Esophagus mucosa (tissue), 1 donor: ENCODE measurements around the gene SEL1L. TPM values are rescaled to one million over a fixed set of nuclear protein-coding genes. Genes with fewer than 3 reads are reported as not detected.
"Not testable (repeated sequence)": the region's sequence is repeated elsewhere in the genome, so short reads cannot be mapped to it uniquely, and the experiment has no call there.

Experiments
- ATAC-seq: fragments of 200-7000 bp; cut with Tn5 transposase; one replicate; pipeline ENCODE4 v1.9.1; 2020
- total RNA-seq: library from RNA; stranded (reverse); gene quantifications from one replicate; pipeline ENCODE4 v1.2.4, GENCODE V29; 2023
- donor health status: DM: yes; HTN: yes; CAD: no.

The SEL1L gene
- total RNA-seq, 1 donor from 2014 or later, result 33.0 TPM

- no peak for ATAC-seq
These were observed 10.0 kb downstream of the SEL1L start for GRCh38 chr14:81523616-81524015.

- ATAC-seq, result no peak
These were observed 10.6 kb downstream of the SEL1L start for GRCh38 chr14:81523016-81523415.

- no peak for ATAC-seq
These were observed 12.3 kb downstream of the SEL1L start for GRCh38 chr14:81521356-81521755.

- ATAC-seq, result peak; percentile 28
These were observed 14.2 kb downstream of the SEL1L start for GRCh38 chr14:81519200-81520011.

GRCh38 chr14:81517798-81518398 is 15.8 kb downstream of the SEL1L start:
- no peak for ATAC-seq

GRCh38 chr14:81516986-81517797 is 16.5 kb downstream of the SEL1L start:
- no peak for ATAC-seq

GRCh38 chr14:81515927-81516326 is 17.7 kb downstream of the SEL1L start:
- ATAC-seq, result not testable (repeated sequence)

GRCh38 chr14:81512826-81513225 is 20.8 kb downstream of the SEL1L start:
- ATAC-seq, result not testable (repeated sequence)

GRCh38 chr14:81511111-81511904 is 22.3 kb downstream of the SEL1L start:
- no peak for ATAC-seq

GRCh38 chr14:81509838-81510452 is 23.7 kb downstream of the SEL1L start:
- ATAC-seq, result no peak

- no peak for ATAC-seq
These were observed 24.3 kb downstream of the SEL1L start for GRCh38 chr14:81509321-81509720.

- ATAC-seq, result no peak
These were observed 27.2 kb downstream of the SEL1L start for GRCh38 chr14:81506487-81506886.

GRCh38 chr14:81504864-81505263 is 28.8 kb downstream of the SEL1L start:
- ATAC-seq, result no peak

GRCh38 chr14:81485781-81486180 is 47.9 kb downstream of the SEL1L start:
- no peak for ATAC-seq

- no peak for ATAC-seq
These were observed 48.3 kb downstream of the SEL1L start for GRCh38 chr14:81485372-81485771.

- ATAC-seq, result no peak
These were observed 49.5 kb downstream of the SEL1L start for GRCh38 chr14:81484120-81484519.

- no peak for ATAC-seq
These were observed 52.9 kb downstream of the SEL1L start for GRCh38 chr14:81480741-81481140.

GRCh38 chr14:81478446-81478845 is 55.2 kb downstream of the SEL1L start:
- no peak for ATAC-seq

GRCh38 chr14:81476816-81477215 is 56.8 kb downstream of the SEL1L start:
- ATAC-seq, result no peak

- ATAC-seq, result no peak
These were observed 58.8 kb downstream of the SEL1L start for GRCh38 chr14:81474685-81475324.

- ATAC-seq, result no peak
These were observed 59.5 kb downstream of the SEL1L start for GRCh38 chr14:81474148-81474492.
